Endothelial cell (in vitro differentiated cells): Measurements from ENCODE around the gene EIF4E1B. TPM values are rescaled to one million over a fixed set of nuclear protein-coding genes. Genes with fewer than 3 reads are reported as not detected.
A peak's percentile ranks its signal among the peaks of the same experiment; 100 is the strongest.

ENCODE experiments used
- DNase-seq: peaks from one replicate; pipeline ENCODE4 v3.0.0; 2021; ENCODE audit warnings: low spot score
- H3K27ac Mint-ChIP-seq: one replicate; pipeline ENCODE4 v1.8.0; 2021; ENCODE audit warnings: mixed read lengths, inconsistent platforms; ENCODE audit not compliant: unreplicated experiment
- H3K27me3 Mint-ChIP-seq: one replicate; pipeline ENCODE4 v1.8.0; 2021; ENCODE audit warnings: mild to moderate bottlenecking, moderate library complexity, mixed read lengths, inconsistent platforms; ENCODE audit not compliant: unreplicated experiment
- H3K36me3 Mint-ChIP-seq: one replicate; pipeline ENCODE4 v1.8.0; 2021; ENCODE audit warnings: mild to moderate bottlenecking, low read depth, mixed read lengths, inconsistent platforms; ENCODE audit not compliant: unreplicated experiment
- H3K4me1 Mint-ChIP-seq: one replicate; pipeline ENCODE4 v1.8.0; 2021; ENCODE audit warnings: mild to moderate bottlenecking, mixed read lengths, inconsistent platforms; ENCODE audit not compliant: unreplicated experiment
- H3K4me3 Mint-ChIP-seq: one replicate; pipeline ENCODE4 v1.8.0; 2021; ENCODE audit warnings: mild to moderate bottlenecking, mixed read lengths, inconsistent platforms; ENCODE audit not compliant: unreplicated experiment
- H3K9me3 Mint-ChIP-seq: one replicate; pipeline ENCODE4 v1.8.0; 2021; ENCODE audit warnings: mixed read lengths, inconsistent platforms; ENCODE audit not compliant: unreplicated experiment
- total RNA-seq: library from RNA; stranded (reverse); fragmentation: NEBNext Ultra II Directional; extraction: Animal tissue kit (Norgen Biotek cat#: 25700); gene quantifications from one replicate; pipeline ENCODE4 v1.2.1, GENCODE V29; 2021; ENCODE audit not compliant: unreplicated experiment
- TF ChIP-seq, protein P1 (sequence below): fragments of 200-600 bp; sonication (generic); IDR thresholded peaks from one replicate; pipeline ENCODE4 v1.5.0; 2021; ENCODE audit warnings: antibody characterized with exemption; ENCODE audit not compliant: unreplicated experiment

Gene EIF4E1B
- total RNA-seq, 1 donor from 2014 or later = 0.54 TPM

GRCh38 chr5:176609724-176610434 lies 20.6 kb upstream of the EIF4E1B start, which contains the start of gene GPRIN1:
TSS of gene GPRIN1 (minus strand) at chr5:176610156. CDS start at chr5:176599834, 10,322 bp downstream.
- Mint-ChIP-seq H3K27me3 (peaks cover 15% of the 10 kb centered on the region), H3K4me1 (peaks cover 21% of the 10 kb centered on the region), H3K9me3 (no peaks in the 10 kb centered on the region), H3K36me3 (peaks cover 4% of the 10 kb centered on the region), H3K27ac (peak within 1 kb of the TSS; percentile 11), H3K4me3 (peak within 1 kb of the TSS; percentile 90)
- peak; percentile 81 for DNase-seq
- TF ChIP-seq, protein P1, sequence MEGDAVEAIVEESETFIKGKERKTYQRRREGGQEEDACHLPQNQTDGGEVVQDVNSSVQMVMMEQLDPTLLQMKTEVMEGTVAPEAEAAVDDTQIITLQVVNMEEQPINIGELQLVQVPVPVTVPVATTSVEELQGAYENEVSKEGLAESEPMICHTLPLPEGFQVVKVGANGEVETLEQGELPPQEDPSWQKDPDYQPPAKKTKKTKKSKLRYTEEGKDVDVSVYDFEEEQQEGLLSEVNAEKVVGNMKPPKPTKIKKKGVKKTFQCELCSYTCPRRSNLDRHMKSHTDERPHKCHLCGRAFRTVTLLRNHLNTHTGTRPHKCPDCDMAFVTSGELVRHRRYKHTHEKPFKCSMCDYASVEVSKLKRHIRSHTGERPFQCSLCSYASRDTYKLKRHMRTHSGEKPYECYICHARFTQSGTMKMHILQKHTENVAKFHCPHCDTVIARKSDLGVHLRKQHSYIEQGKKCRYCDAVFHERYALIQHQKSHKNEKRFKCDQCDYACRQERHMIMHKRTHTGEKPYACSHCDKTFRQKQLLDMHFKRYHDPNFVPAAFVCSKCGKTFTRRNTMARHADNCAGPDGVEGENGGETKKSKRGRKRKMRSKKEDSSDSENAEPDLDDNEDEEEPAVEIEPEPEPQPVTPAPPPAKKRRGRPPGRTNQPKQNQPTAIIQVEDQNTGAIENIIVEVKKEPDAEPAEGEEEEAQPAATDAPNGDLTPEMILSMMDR = no peak

DNA sequence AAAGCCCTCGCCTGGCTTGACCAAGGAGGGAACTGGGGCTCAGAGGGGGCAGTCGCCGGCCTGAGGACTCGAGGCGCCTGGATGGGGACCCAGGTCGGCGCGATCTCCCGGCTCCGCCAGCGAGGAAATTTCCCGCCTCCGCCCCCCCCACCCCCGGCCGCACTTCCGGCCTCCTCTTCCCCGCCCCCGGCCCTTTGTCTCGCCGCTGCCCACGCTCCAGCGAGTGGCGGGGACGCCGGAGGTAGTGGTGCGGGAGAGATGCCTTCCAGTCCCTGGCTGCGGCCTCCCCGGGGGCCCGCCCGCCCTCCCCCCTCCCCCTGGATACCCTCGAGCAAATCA lies 20.1 kb upstream of the EIF4E1B start:
- Mint-ChIP-seq H3K27me3 (peaks cover 15% of the 10 kb centered on the region), H3K9me3 (no peaks in the 10 kb centered on the region), H3K27ac (no peak overlapping the region), H3K4me3 (peak overlapping the region; percentile 79), H3K4me1 (peaks cover 21% of the 10 kb centered on the region), H3K36me3 (peaks cover 4% of the 10 kb centered on the region)
- DNase-seq = no peak
- TF ChIP-seq, protein P1 = no peak

GRCh38 chr5:176611435-176611834 lies 19.0 kb upstream of the EIF4E1B start:
- no peak overlapping the region for H3K4me3 Mint-ChIP-seq
- H3K9me3 Mint-ChIP-seq = no peaks in the 10 kb centered on the region

DNA sequence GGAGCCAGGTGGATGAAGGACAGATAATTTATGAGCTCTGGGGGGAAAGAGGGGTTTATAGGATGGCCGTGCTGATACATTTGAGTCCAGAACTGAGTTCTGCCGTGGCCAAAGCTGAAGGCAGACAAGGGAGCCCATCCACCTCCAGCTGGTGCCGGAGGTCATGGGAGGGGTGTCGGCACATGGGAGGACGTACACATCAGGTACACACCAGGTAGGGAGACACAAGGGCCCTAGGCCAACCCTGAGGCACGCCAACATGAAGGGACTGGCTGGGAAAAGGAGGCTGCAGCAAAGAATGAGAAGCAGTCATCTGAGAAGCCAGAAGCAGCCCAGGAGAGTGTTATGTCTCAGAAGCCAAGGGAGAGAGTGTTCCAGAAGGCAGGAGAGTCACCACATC lies 18.5 kb upstream of the EIF4E1B start:
- Mint-ChIP-seq H3K27me3 (peaks cover 20% of the 10 kb centered on the region), H3K36me3 (peaks cover 4% of the 10 kb centered on the region), H3K27ac (no peak overlapping the region), H3K4me3 (peak overlapping the region; percentile 37), H3K9me3 (no peaks in the 10 kb centered on the region), H3K4me1 (peaks cover 21% of the 10 kb centered on the region)
- no peak for DNase-seq
- TF ChIP-seq, protein P1 = no peak

More at GRCh38 chr5:176611435-176611834, 19.0 kb upstream of the EIF4E1B start:
- peaks cover 21% of the 10 kb centered on the region for H3K4me1 Mint-ChIP-seq
- TF ChIP-seq, protein P1 = no peak
- peaks cover 4% of the 10 kb centered on the region for H3K36me3 Mint-ChIP-seq
- DNase-seq = peak; percentile 83
- H3K27me3 Mint-ChIP-seq = peaks cover 18% of the 10 kb centered on the region
- no peak overlapping the region for H3K27ac Mint-ChIP-seq

GRCh38 chr5:176612855-176613254 lies 17.6 kb upstream of the EIF4E1B start:
- DNase-seq = no peak
- Mint-ChIP-seq H3K36me3 (peaks cover 4% of the 10 kb centered on the region), H3K4me1 (peaks cover 21% of the 10 kb centered on the region), H3K4me3 (no peak overlapping the region), H3K27ac (no peak overlapping the region), H3K27me3 (peaks cover 25% of the 10 kb centered on the region), H3K9me3 (no peaks in the 10 kb centered on the region)
- TF ChIP-seq, protein P1 = no peak
